ENCODE measurements around the gene RPUSD4. TPM values are rescaled to one million over a fixed set of nuclear protein-coding genes. Genes with fewer than 3 reads are reported as not detected.
A peak's percentile ranks its signal among the peaks of the same experiment; 100 is the strongest.

Gene RPUSD4
- total and polyA plus RNA-seq, 9 of the 15 experiments (the other 6 are each of a cell fraction or from before 2014, with no cell fraction given) = 27.4 to 56.2 (median 44.6) TPM

- TF ChIP-seq ETS1 (conservative IDR thresholded peaks at IDR 0.05; ENCODE audit: control insufficient read depth, low read depth, low read length) (peak; percentile 83; the same call in 1 of the 2 replicates), KLF16 (IDR thresholded peaks at IDR 0.05) (no peak), SAFB2 (IDR thresholded peaks at IDR 0.05; ENCODE audit: borderline replicate concordance, low read depth, low read length, severe bottlenecking) (no peak), GABPB1 (CRISPR knock-in tag; IDR thresholded peaks at IDR 0.05) (0 out of 2 replicates have a peak, but pooled peaks have one; percentile 48), TRIM25 (IDR thresholded peaks at IDR 0.05; ENCODE audit: borderline replicate concordance) (no peak), XRCC4 (IDR thresholded peaks at IDR 0.05; ENCODE audit: extremely low read depth, insufficient read depth, insufficient read length) (no peak), ZNF77 (CRISPR knock-in tag; IDR thresholded peaks at IDR 0.05) (no peak), UBTF (IDR thresholded peaks at IDR 0.05; ENCODE audit: borderline replicate concordance in 1 of 2, low read depth in 2 of 2, low read length in 2 of 2) (0 out of 4 replicates have a peak, but pooled peaks of 1 of the 2 experiments have one; percentile 22), TAF15 (IDR thresholded peaks at IDR 0.05; ENCODE audit: low read depth, low read length) (no peak), FOXK2 (conservative IDR thresholded peaks at IDR 0.05 in 1 of 2, IDR thresholded peaks at IDR 0.05 in 1 of 2; ENCODE audit: low read depth in 2 of 2) (peak; percentile 85 to 87), KHSRP (IDR thresholded peaks at IDR 0.05) (no peak), ADNP (tag; IDR thresholded peaks at IDR 0.05) (no peak), ESRRB (CRISPR knock-in tag; IDR thresholded peaks at IDR 0.05; ENCODE audit: borderline replicate concordance) (no peak), SRSF3 (IDR thresholded peaks at IDR 0.05; ENCODE audit: insufficient read depth, low read length) (no peak), ETS2 (tag; IDR thresholded peaks at IDR 0.05; ENCODE audit: borderline replicate concordance, poor library complexity, severe bottlenecking) (no peak), SOX6 (IDR thresholded peaks at IDR 0.05) (no peak), ZNF175 (CRISPR knock-in tag; IDR thresholded peaks at IDR 0.05; ENCODE audit: low read depth) (no peak), YBX1 (IDR thresholded peaks at IDR 0.05) (no peak), SNRNP70 (optimal IDR thresholded peaks at IDR 0.05; ENCODE audit: low read depth, low read length) (no peak), DDX20 (tag; IDR thresholded peaks at IDR 0.05; ENCODE audit: low read depth) (no peak)
Observed at GRCh38 chr11:126211236-126212088, at the start of gene RPUSD4, which contains the start of gene FAM118B (continued).

Data from K562 (cell line).